Measurements from ENCODE around the gene DCAF17.
"Not testable (repeated sequence)": the region's sequence is repeated elsewhere in the genome, so short reads cannot be mapped to it uniquely, and the experiment has no call there.

DCAF17 gene

DNA sequence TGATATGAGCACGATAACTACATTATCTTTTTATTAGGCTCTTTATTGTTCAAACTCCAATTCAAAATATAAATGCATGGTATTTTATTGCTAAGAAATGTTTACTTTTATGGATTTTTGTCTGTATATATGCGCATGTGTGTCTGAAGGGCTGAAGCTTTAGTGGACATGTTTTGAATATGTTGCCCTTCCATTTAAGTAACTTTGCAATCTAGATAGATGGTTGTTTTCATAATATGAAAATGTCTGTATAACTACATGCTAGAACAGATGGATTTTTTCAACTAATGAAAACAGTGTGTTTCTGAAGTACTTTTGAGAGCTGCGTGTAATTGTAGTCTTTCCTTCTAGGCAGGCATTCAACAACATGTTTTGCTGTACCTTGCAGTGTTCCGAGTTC, 18.7 kb downstream of the DCAF17 start:
- DNase-seq (ENCODE audit: low spot score): no peak

DNA sequence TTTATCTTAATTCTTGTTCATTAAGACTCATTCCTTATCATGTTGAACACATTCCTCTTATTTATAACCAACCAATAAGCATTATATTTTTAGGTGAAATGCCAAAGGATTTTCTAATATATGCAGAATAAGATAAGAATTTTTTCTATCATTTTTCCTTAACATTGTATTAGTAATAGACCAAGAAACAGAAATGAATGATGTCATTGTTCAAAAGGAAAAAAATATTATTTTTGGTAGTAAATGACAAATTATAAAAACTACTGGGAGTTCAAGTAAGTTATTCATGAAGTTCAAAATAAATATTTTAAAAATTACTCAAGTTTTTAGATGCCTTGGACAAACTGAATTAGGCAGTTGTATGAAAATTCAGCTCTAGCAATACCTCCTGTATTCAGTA, 25.5 kb downstream of the DCAF17 start:
- no peak for DNase-seq (ENCODE audit: low spot score)

DNA sequence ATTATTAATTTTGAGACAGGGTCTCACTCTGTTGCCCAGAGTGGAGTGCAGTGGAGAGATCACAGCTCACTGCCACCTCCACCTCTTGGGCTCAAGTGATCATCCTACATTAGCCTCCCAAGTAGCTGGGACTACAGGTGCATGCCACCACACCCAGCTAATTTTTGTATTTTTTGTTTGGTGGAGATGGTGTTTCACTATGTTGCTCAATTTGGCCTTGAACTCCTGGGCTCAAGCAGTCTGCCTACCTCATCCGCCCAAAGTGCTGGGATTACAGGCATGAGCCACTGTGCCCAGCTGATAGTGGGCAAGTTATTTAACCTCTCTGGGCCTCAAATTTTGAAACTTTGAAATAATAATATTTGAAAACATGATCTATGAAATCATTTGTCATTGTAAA, 26.5 kb downstream of the DCAF17 start:
- DNase-seq (ENCODE audit: low spot score): no peak

DNA sequence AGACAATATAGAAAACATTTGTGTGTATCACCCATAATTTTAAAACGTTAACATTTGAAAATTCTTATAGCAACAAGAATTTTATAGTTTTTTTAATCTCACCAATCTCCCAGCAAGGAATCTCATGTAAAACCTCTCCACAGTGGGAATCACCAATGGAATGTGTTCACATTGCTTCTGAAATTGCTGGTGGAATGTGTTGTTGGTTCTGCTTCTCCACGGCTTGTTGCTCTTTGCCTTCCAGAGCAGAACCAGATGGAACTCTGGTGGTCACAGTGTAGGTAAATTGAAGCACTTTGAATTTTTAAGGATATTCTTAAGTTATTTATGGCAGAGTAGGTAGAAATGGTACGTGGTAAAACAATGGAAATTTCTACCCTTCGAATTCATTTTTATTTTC, 35.1 kb downstream of the DCAF17 start:
- DNase-seq (ENCODE audit: low spot score): peak; percentile 9

DNA sequence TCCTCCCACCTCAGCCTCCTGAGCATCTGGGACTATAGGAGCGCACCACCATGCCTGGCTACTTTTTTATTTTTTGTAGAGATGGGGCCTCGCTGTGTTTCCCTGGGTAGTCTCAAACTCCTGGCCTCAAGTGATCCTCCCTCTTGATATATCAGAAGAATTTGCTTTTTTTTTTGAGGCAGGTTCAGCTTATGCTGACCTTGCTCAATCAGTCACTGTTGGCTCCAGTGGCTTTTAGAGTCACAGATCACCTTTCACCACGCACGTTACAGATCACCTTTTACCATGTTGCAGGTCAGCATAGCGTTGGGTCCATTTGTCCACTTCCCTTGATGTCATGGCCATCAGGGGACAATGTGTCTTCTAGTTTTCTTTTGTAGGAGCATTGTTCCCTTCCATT, 36.1 kb downstream of the DCAF17 start:
- no peak for DNase-seq (ENCODE audit: low spot score)

DNA sequence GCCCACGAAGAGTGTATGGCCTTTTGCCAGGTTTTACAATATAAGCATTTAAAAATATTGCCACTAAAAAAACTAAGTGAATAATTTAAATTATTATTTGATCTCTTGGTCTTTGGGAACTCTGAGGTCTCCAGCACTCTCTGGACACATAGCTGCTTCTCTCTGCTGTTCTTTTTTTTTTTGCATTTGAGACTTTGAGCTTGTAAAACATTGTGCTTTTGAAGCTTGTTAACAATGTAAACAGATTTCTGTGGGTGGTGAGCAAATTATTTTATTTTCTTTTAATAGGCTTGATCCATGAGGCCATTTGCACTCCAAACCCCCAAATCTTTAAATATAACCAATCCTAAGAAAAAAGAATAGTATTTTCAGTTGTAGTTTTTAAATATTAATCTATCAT, 42.0 kb downstream of the DCAF17 start:
- DNase-seq (ENCODE audit: low spot score): no peak

DNA sequence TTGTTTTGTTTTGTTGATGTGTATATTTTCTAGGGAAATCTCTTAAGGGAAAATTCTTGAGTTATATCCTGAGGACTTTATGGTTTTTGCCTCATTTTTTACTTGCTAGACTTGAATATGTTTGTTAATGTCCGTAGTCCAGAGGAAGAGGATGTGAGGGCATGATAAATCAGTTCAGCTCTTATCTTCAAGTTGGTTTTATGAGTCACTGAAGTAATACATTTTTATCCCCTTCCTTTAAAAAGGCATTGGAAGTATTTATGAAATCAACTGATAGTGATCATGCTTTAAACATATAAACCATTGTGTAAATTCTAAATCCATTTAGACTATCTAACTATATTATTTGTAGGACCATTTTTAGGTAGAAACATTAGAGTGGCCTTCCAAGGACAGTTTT, 44.3 kb downstream of the DCAF17 start:
- DNase-seq (ENCODE audit: low spot score): no peak

DNA sequence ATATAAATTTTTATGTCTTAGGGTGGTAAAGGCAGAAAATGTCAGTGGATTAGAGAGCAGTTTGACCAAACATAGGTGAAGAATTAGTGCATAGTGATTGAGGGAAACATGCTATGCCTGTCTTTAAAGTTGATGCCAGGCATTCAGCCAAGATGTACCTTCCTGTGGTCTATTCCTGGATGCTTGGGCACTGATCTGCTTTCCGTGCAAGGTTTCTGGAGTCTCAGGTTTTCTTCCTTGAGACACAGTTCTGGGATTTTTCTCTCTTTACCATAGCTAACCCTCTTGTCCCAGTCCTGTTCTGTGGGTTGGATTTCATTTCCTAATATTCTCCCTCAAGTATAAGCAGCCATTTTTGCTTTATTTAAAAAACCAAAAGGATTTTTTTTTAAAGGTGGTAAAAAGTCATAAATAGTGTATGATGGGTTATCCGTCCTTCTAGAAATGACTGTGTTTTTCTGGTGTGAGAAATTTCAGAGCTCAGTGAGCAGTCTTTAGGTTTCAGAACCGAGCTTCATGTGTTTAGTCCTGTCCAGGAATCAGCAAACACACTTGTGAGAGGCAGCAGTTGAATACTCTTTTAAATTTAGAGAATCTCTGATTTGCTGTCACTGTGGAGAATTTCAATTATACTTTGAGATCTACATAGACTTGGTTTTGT, 45.3 kb downstream of the DCAF17 start:
- DNase-seq (ENCODE audit: low spot score): no peak

DNA sequence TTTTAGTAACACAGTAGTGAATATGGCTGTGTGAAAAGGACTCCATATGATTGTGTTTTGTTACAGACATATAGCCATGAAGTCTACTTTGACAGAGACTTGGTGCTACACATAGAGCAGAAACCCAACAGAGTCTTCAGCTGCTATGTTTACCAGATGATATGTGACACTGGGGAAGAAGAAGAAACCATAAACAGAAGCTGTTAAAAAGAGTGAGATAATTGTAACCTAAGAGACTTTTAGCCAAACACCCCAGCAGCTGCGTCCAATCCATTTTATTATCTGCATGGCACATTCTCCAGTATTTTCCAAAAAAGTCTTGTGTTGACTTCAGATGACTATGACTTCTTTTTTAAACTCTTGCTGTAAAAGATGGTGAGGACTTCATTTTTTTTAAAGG, 46.9 kb downstream of the DCAF17 start:
- DNase-seq (ENCODE audit: low spot score): no peak

DNA sequence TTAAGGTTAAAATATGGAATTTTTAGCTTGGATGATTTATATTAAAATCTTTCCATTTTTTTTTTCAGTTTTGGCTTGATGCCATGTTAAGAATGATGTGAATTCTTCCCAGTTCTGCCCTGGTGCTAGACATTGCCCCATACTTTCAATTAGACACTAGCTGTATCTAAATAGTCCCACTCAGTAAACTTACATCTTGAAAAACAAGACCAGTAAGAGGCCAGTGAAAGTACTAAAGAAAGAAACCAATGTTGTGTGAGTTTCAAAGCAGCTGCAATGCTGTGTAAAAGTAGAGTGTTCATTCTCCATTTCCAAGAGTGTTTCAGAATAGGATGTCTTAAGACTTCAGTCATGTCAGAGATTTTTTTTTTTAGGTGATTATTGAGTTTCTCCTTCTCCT, 48.3 kb downstream of the DCAF17 start:
- no peak for DNase-seq (ENCODE audit: low spot score)

DNA sequence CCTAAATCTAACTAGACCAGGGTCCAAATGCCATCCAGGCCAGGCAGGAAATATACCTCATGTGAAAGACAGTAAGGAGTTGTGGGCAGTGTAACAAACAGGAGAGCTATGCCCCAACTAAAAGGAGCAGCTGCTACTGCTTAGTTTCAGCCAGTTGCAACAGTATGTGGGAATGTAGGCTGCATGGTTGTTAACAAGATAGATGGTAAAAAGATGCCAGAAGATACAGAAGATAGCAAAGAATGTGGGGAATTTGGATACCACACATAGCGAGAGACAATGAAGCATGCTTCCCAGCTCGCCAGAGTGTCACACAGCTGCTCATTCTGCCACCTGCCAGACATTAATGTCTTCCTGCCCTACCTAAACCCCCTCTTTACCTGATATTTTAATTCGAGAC, 48.9 kb downstream of the DCAF17 start:
- DNase-seq (ENCODE audit: low spot score): no peak

DNA sequence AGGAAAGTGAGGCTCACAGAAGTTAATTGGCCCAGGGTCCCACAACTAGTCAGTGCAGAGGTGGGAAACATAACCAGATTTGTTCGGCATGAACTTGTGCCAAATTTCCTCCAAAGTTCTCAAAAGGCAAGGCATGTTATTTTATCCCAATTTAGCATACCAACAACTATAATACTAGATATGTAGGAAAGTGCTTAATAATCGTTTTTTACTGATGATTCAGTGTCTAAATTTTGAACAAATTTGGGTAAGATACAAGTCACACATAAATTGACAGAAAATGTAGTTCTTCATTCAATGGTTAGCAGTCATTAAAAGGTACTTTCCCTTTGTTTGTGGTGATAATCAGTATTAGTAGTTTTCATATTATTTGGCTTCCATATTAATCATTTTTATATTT, 49.8 kb downstream of the DCAF17 start:
- DNase-seq (ENCODE audit: low spot score): no peak

DNA sequence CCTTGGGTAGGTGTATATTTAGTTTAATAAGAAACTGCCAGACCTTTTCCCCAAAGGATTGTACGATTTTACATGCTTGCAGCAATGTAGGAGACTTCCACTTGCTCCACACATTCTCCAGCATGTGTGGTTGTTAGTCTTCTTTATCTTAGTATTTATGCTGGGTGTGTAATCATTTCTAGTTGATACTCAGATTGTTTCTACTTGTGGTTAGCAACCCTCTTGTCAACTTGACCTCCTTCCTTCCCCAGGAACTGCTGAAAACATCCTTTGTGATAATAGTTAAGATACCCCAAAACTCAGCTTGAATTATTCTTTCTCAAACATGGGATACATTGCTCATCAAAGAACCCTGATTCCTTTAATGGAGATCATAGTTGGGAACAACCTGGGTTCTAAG, 51.1 kb downstream of the DCAF17 start:
- DNase-seq (ENCODE audit: low spot score): no peak

DNA sequence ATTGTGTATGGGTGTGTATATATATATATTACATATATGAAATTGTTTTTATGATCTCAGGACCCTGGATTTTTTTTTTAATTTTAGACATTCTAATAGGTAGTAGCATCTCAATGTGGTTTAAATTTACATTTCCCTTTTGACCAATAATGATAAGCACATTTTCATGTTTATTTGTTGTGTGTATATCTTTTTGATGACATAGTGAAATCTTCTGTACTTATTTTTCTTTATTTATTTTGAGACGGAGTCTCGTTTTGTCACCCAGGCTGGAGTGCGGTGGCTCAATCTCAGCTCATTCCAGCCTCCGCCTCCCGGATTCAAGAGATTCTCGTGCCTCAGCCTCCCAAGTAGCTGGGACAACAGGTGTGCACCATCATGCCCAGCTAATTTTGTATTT, 53.2 kb downstream of the DCAF17 start:
- no peak for DNase-seq (ENCODE audit: low spot score)

DNA sequence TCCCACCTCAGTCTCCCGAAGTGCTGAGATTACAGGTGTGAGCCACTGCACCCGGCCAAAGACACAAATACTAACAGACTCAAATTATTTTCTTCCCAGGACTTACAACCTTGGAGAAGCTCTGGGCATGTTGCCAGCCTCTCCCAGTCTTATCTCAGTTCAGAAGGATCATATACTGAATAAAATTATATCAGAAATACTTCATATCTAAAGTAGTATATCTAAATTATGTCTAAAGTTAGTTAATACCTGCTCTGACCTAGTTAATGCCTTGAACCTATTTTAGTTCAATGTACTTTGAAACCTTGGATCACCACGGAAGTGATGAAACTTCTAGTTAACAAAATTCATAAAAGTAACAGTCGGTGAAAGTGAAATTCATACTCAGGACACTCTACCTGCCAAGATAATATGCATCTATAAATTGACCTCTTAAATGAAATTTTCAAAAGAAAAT, 53.8 kb downstream of the DCAF17 start:
- DNase-seq (ENCODE audit: low spot score): no peak

DNA sequence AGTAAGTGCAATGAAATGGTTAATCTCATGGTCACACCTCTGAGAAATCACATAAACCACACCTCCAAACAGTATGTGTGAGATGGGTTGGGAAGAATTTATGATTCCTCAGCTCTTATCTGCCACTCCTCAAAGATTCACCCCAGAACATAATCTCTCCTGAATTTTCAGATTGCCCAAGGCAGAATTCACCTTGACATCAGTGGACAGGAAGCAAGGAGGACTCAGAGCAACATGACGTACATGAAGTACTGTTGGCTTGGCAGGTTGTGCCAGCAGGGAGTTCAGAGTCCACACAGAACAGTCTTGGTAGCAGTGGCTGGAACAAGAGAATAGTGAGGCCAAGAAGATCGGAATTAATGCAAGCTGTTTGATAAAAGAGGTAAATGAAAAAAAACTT, 56.6 kb downstream of the DCAF17 start:
- DNase-seq (ENCODE audit: low spot score): no peak

DNA sequence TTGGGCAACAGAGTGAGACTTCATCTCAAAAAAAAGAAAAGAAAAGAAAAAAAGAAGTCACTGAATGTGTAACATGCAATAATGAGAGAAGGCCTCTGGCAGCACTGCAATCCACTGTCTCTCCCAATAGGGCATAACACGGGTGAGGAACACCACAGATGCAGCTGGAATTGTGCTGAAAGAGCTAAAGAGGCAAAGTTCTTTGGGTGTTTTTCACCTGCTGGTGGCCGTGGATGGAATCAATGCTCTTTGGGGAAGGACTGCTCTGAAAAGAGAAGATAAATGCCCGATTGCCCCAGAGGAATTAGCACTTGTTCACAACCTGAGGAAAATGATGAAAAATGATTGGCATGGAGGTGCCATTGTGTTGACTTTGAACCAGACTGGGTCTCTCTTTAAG, 57.3 kb downstream of the DCAF17 start:
- DNase-seq (ENCODE audit: low spot score): no peak

DNA sequence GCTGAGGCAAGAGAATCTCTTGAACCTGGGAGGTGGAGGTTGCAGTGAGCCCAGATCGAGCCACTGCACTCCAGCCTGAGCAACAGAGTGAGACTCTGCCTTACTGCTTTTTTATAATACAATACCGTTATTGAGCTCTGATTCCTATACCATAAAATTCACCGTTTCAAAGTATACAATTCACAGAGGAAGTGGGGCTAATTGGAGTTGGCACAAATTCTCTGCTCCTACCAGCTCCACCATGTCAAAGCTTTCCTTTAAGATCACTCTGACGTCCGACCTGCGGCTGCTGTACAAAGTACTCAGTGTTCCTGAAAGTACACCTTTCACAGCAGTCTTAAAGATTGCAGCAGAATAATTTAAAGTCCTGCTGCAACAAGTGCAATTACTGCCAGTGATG, 58.6 kb downstream of the DCAF17 start:
- no peak for DNase-seq (ENCODE audit: low spot score)

DNA sequence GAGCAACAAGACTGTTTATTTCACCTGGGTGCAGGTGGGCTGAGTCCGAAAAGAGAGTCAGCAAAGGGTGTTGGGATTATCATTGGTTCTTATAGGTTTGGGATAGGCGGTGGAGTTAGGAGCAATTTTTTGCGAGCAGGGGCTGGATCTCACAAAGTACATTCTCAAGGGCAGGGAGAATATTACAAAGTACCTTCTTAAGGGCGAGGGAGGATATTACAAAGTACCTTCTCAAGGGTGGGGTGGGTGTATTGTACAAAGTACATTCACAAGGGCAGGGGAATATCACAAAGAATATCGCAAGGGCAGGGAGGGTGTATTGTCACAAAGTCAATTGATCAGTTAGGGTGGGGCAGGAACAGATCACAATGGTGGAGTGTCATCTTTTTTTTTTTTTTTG, 63.6 kb downstream of the DCAF17 start:
- DNase-seq (ENCODE audit: low spot score): not testable (repeated sequence)

DNA sequence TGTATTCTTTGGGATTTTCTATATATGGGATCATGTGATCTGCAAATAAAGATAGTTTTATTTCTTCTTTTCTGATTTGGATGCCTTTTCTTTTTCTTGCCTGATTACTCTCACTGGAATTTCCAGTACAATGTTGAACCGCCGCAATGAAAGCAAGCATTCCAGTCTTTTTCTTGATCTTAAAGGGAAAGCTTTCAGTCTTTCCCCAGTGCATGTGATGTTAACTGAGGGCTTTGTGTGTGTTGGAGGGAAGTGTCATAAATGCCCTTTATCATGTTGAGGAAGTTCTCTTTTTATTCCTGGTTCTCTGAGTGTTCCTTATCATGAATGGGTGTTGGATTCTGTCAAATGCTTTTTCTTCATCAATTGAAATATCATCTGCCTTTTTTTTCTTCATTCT, 71.3 kb downstream of the DCAF17 start:
- DNase-seq (ENCODE audit: low spot score): no peak

DNA sequence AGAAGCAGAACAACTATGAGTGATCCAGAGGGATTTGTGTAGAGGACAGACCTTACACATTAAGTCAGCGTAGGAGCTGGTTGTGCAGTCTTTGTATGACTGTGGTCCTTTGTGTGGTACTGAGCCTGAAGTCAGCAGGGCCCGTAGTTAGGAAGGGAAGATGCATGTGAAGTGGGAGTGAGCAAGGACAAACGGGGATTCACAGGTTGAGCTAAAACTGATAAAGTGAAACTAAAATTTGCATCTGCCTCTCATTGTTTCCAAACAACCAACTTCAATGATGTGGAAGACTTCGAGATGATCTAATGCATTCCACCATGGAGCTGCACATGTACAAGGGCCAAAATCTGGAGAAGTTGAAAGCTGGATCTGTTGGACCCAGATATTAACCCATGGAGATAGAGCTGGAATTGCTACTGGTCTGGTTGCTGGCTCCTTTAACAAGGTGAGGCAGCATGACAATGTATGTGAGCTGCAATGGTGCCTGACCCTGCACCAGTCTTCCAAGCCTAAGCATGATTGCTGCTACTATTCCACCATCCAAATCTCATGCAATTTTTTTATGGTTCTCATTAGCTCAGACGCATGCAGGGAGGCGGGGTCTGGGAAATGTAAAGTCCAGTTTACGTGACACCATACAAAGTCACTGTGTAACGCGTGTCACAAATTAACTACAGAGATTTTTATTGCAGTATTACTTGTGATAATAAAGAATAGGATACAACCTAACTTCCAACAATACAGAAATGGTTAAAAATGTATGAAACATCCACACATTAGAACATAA, 76.1 kb downstream of the DCAF17 start:
- DNase-seq (ENCODE audit: low spot score): no peak

DNA sequence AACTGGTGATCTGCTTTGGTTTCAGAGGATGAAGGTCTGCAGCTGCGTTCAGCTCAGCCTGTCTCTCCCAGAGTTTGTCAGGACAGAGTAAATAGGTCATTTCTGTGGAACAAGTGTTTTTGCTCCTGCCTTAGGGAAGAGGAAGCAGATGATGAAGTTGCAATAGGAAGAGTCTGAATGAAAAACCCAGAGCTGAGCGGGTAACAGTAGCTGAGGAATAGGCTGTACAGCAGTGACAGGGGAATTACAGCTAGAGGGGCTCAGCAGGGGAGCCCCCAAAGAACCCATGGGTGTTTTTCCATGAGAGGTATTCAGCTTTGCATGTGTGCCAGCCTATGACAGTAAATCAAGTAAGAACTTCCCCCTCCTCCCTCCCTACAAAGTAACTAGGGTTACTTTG, 78.0 kb downstream of the DCAF17 start:
- DNase-seq (ENCODE audit: low spot score): no peak

DNA sequence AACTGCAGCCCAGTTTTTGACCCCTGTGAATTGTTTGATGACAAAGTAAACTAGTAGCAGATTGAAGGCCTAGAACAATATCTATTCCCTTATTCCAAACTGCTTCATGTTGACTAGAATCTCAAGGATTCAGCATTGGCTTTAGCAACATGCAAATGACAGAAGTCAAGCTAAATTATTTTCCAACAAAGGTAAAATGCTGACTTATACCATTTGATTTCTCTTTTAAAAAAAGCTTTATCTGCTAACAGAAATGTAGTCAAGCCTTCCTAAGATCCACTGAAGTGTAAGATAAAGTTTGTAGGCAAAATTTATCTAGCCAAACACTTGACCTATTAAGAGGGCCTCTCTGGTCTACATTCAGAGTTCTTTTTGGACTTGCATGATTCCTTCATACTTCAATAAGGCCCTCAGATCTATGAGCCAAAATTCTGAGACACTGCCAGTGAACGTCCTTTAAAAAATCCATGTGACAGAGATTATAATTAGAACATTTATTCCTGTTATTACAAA, 78.7 kb downstream of the DCAF17 start:
- DNase-seq (ENCODE audit: low spot score): no peak

DNA sequence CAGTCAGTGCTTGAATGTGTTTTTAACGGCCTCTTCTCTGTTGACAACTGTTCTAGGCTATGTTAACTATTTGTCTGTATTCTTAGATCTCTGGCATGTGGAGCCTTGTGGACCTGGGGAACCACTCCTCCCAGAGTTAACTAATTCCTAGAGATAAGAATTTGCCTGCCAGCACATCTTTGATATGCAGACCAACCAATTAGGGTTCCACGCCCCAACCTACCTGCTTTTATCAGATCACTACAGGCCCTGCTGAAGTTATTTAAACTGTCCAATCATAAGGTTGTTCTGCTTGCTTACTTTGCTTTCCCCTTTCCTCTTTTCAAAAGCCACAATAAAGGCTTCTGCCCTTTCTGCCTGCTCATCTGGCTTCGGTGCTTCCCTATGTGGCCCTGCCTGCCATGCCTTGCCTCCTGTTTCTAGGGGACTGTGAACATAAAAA, 79.7 kb downstream of the DCAF17 start:
- no peak for DNase-seq (ENCODE audit: low spot score)

Measured in AG08396 (cell line).